Upper lobe of left lung (tissue), 4 donors: ENCODE results near the gene KRT8.

Experiments used
- CTCF ChIP-seq, 6 experiments: fragments of 450-650 bp in 4 of 6; fragments of 200-600 bp in 2 of 6; sonication (generic) in 2 of 6; IDR thresholded peaks; one replicate each; pipeline ENCODE4 v1.5.1; 2016 to 2019; ENCODE audit warnings: antibody characterized with exemption in 6 of 6
- EP300 ChIP-seq, 4 donors: sonication (generic); formaldehyde crosslinking; IDR thresholded peaks; one replicate each; pipeline ENCODE4 v1.5.1; 2017; ENCODE audit warnings: antibody characterized with exemption in 4 of 4, control low read depth in 2 of 4
- POLR2A ChIP-seq, 4 donors: fragments of 450-650 bp; IDR thresholded peaks; one replicate each; pipeline ENCODE4 v1.5.1; 2016 to 2017; ENCODE audit warnings: antibody characterized with exemption in 4 of 4, mild to moderate bottlenecking in 2 of 4
- POLR2AphosphoS5 ChIP-seq, 2 donors: sonication (generic); formaldehyde crosslinking; IDR thresholded peaks; one replicate each; pipeline ENCODE4 v1.5.1; 2017; ENCODE audit warnings: antibody characterized with exemption in 2 of 2

- TF ChIP-seq EP300 (IDR thresholded peaks at IDR 0.05), result no peak
- TF ChIP-seq CTCF (IDR thresholded peaks at IDR 0.05), result no peak
- peak in 1 of 2 donors; percentile 36 for TF ChIP-seq POLR2AphosphoS5 (IDR thresholded peaks at IDR 0.05)
- peak in 1 of 4 donors; percentile 25 for TF ChIP-seq POLR2A (IDR thresholded peaks at IDR 0.05)
These were observed 30.9 kb downstream of the KRT8 start for GRCh38 chr12:52873832-52874572.
